Heart right ventricle (tissue), 16 donors: Measurements from ENCODE around the gene FAM221B. TPM values are rescaled to one million over a fixed set of nuclear protein-coding genes. Genes with fewer than 3 reads are reported as not detected.

Experiments used
- ATAC-seq, 8 donors: fragments of 200-7000 bp; cut with Tn5 transposase; one replicate each; pipeline ENCODE4 v1.9.1; 2020; ENCODE audit warnings: mild to moderate bottlenecking in 8 of 8, moderate library complexity in 8 of 8, moderate number of reproducible peaks in 1 of 8
- DNase-seq, 2 donors: peaks; one replicate each; pipeline ENCODE4 v3.0.0-alpha.2; 2020
- H3K27ac ChIP-seq, 10 donors: fragments of 200-600 bp; sonication (generic) in 2 of 10; one replicate each; pipeline versions ENCODE4 v1.5.0 to v1.8.0; 2020 to 2022; ENCODE audit warnings: mild to moderate bottlenecking in 3 of 10
- H3K27me3 ChIP-seq, 7 donors: fragments of 200-600 bp; one replicate each; pipeline ENCODE4 v1.8.0; 2021 to 2022; ENCODE audit warnings: mild to moderate bottlenecking in 2 of 7
- H3K36me3 ChIP-seq, 9 donors: fragments of 200-600 bp; sonication (generic) in 1 of 9; one replicate each; pipeline versions ENCODE4 v1.5.0 to v1.8.0; 2020 to 2022; ENCODE audit warnings: mild to moderate bottlenecking in 2 of 9
- H3K4me1 ChIP-seq, 9 donors: fragments of 200-600 bp; sonication (generic) in 1 of 9; one replicate each; pipeline versions ENCODE4 v1.5.0 to v1.8.0; 2020 to 2022; ENCODE audit warnings: mild to moderate bottlenecking in 4 of 9
- H3K4me3 ChIP-seq, 10 donors: fragments of 200-600 bp; sonication (generic) in 2 of 10; one replicate each; pipeline versions ENCODE4 v1.5.0 to v1.8.0; 2020 to 2022; ENCODE audit warnings: mild to moderate bottlenecking in 7 of 10, moderate library complexity in 2 of 10
- H3K9me3 ChIP-seq, 11 donors: fragments of 200-600 bp in 10 of 11; sonication (generic) in 2 of 11; one replicate each; pipeline versions ENCODE4 v1.5.0 to v1.8.0; 2013 to 2022; ENCODE audit warnings: mild to moderate bottlenecking in 2 of 11, control low read depth in 1 of 11, moderate library complexity in 1 of 11
- CTCF ChIP-seq, 9 donors: fragments of 200-600 bp; sonication (generic) in 2 of 9; IDR thresholded peaks; one replicate each; pipeline versions ENCODE4 v1.5.0 to v1.8.0; 2021 to 2022; ENCODE audit warnings: antibody characterized with exemption in 9 of 9, mild to moderate bottlenecking in 5 of 9, moderate library complexity in 1 of 9
- WGBS, 2 donors: extraction: QIAGEN DNeasy Blood & Tissue Kit; methylation state at CpG; one replicate each; pipeline ENCODE4 v1.1.7; 2013; ENCODE audit warnings: inconsistent platforms in 1 of 2; 5-methylcytosine and 5-hydroxymethylcytosine counted together
- intact Hi-C, 10 donors: fragments of 100-400 bp; cut with DNase I; formaldehyde crosslinking; loops; one replicate each; pipeline versions ENCODE4 v1.11.1 to v1.14.2; 2022
- polyA plus RNA-seq, 2 donors: library from polyadenylated mRNA; stranded (reverse); fragments of 200-250 nt; gene quantifications; one replicate each; pipeline ENCODE4 v1.2.3, GENCODE V29; 2013
- total RNA-seq, 10 donors: library from RNA; stranded (reverse); fragmentation: NEBNext Ultra II Directional in 3 of 10; extraction: Animal tissue kit (Norgen Biotek cat#: 25700) in 3 of 10; gene quantifications; one replicate each; pipeline versions ENCODE4 v1.2.1 to v1.2.4, GENCODE V29; 2021 to 2023
- donor health status: Arrhythmogenic right ventricular cardiomyopathy.
- donor health status: ischemic (EF 13 %, LVEDD 7.1; RV severe dilation, severe dysfunction).
- donor health status: healthy with polysubstance abuse.
- donor health status: DM: no; HTN: yes; CAD: no.
- donor health status: DM: no; HTN: no; CAD: no.
- donor health status: ischemic (EF 25% LVEDD 6.9; RV normal size, moderate dysfunction).
- donor health status: ischemic (EF 25% LVEDD 5.7; RV mildly dilated, moderate dysfunction).
- donor health status: healthy.
- donor health status: DM: yes; HTN: yes; CAD: no.
- donor health status: Ischemic cardiomyopathy.
- donor health status: ischemic (EF 35%, LVEDD 5.7; RV mildly dilated, moderate dysfunction).
- donor health status: nonischemic (EF 11% LVEDD 7.7; RV severe dilation, severe dysfunction).
- donor health status: DM: yes; HTN: yes; CAD: no.
- donor health status: PGD.
- donor health status: ischemic (EF 29% LVEDD 5.4; RV normal size, mild dysfunction).
- donor health status: nonischemic (EF 23%, LVEDD 6.1; RV moderate dilation, normal function).

Gene FAM221B
- total and polyA plus RNA-seq, 12 donors: not detected

GRCh38 chr9:35791297-35791921 lies 37.1 kb downstream of the FAM221B start, which contains the start of gene NPR2:
TSS of gene NPR2 (plus strand) at chr9:35791591. CDS start at chr9:35792409, 818 bp downstream.
- H3K27ac ChIP-seq: peak within 1 kb of the TSS; percentile 63 to 90 (median 82)
- H3K4me1 ChIP-seq: peaks cover 16 to 47% (median 33%) of the 10 kb centered on the region in 9 donors
- peaks cover 0 to 7% (median 0%) of the 10 kb centered on the region in 7 donors for H3K27me3 ChIP-seq
- H3K9me3 ChIP-seq: no peaks in the 10 kb centered on the region
- intact Hi-C loops: loop anchor here in 9 of 10 donors (1.0 to 10.0 kb wide), 8 partner anchors 21 to 233 kb away; partner anchors contain the start of genes FAM221B (in 3 of the 9), TMEM8B (in 3 of the 9) and SPAG8 (in 1 of the 9)
- TF ChIP-seq CTCF (IDR thresholded peaks at IDR 0.05): peak in 1 of 9 donors; percentile 9
- H3K36me3 ChIP-seq: no peaks in the 10 kb centered on the region
- peak within 1 kb of the TSS; percentile 38 to 78 (median 69) for H3K4me3 ChIP-seq
- 4 to 5% methylated on average over 26 to 64 of the region's 64 CpGs for WGBS, 2 donors
- DNase-seq (peak; percentile 30 to 70), ATAC-seq (peak; percentile 58 to 79 (median 71))

GRCh38 chr9:35790385-35791296 lies 37.9 kb downstream of the FAM221B start:
- H3K4me1 ChIP-seq: peaks cover 16 to 47% (median 33%) of the 10 kb centered on the region in 9 donors
- no peaks in the 10 kb centered on the region for H3K36me3 ChIP-seq
- WGBS, 2 donors: 26 to 29% methylated on average over 37 of the region's 37 CpGs
- H3K4me3 ChIP-seq: peak overlapping the region in 9 of 10 donors; percentile 56 to 78 (median 70)
- peak overlapping the region; percentile 2 to 90 (median 82) for H3K27ac ChIP-seq
- DNase-seq (peak; percentile 58 to 83), ATAC-seq (peak; percentile 83 to 94 (median 92))
- peaks cover 0 to 7% (median 0%) of the 10 kb centered on the region in 7 donors for H3K27me3 ChIP-seq
- TF ChIP-seq CTCF (IDR thresholded peaks at IDR 0.05): peak; percentile 71 to 91 (median 84)
- H3K9me3 ChIP-seq: no peaks in the 10 kb centered on the region
- intact Hi-C loops: loop anchor here in 9 of 10 donors (1.0 to 10.0 kb wide), 9 partner anchors 22 to 234 kb away; partner anchors contain the start of genes FAM221B (in 3 of the 9), TMEM8B (in 3 of the 9) and SPAG8 (in 1 of the 9)

DNA sequence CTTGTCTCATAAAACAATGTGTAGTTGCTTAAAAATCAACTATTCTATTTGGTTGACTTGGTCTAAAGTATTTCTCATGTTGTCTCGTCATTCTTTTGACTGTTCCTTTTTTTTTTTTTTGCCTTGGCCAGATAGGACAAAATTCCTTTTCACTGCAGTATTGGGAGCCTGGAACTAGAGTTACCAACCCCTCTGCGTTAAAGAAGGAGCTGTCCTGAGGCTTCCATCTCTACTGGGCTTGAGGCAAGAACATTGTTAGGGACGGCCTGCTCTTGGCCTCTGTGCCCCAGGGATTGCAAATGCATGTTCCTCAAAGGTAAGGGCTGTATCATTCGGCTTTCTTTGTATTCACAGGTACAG lies 38.5 kb downstream of the FAM221B start:
- Histone ChIP-seq H3K27ac (no peak overlapping the region), H3K36me3 (no peaks in the 10 kb centered on the region), H3K27me3 (peaks cover 0 to 7% (median 0%) of the 10 kb centered on the region in 7 donors), H3K9me3 (no peaks in the 10 kb centered on the region), H3K4me3 (no peak overlapping the region), H3K4me1 (peaks cover 16 to 43% (median 31%) of the 10 kb centered on the region in 9 donors)
- no peak for ATAC-seq
- intact Hi-C loops: loop anchor here in 9 of 10 donors (1.0 to 10.0 kb wide), 8 partner anchors 23 to 235 kb away; partner anchors contain the start of genes FAM221B (in 3 of the 9), TMEM8B (in 3 of the 9) and SPAG8 (in 1 of the 9)
- 27 to 34% methylated on average over 4 of the region's 4 CpGs for WGBS, 2 donors
- no peak for DNase-seq
- TF ChIP-seq CTCF (IDR thresholded peaks at IDR 0.05): no peak

GRCh38 chr9:35789541-35789940 lies 39.0 kb downstream of the FAM221B start:
- Histone ChIP-seq H3K36me3 (no peaks in the 10 kb centered on the region), H3K4me3 (no peak overlapping the region), H3K9me3 (no peaks in the 10 kb centered on the region), H3K27ac (no peak overlapping the region), H3K4me1 (peaks cover 16 to 39% (median 30%) of the 10 kb centered on the region in 9 donors), H3K27me3 (peaks cover 0 to 7% (median 0%) of the 10 kb centered on the region in 7 donors)
- 94 to 97% methylated on average over 2 of the region's 2 CpGs for WGBS, 2 donors
- no peak for TF ChIP-seq CTCF (IDR thresholded peaks at IDR 0.05)
- ATAC-seq: no peak
- DNase-seq: no peak
- intact Hi-C loops: loop anchor here in 2 of 10 donors (2.0 to 10.0 kb wide), 3 partner anchors 33 to 235 kb away; no protein-coding TSS in a partner anchor
